PC-3 (cell line): Measurements from ENCODE around the gene FRMD5.

Source experiments
- EZH2 ChIP-seq: fragments of 300-600 bp; sonication (generic); IDR thresholded peaks from one replicate; pipeline ENCODE4 v1.6.1; 2017; ENCODE audit warnings: antibody characterized with exemption, mild to moderate bottlenecking, low read length; ENCODE audit not compliant: unreplicated experiment
- EZH2phosphoT487 ChIP-seq: fragments of 300-600 bp; sonication (generic); IDR thresholded peaks from 2 replicates; pipeline ENCODE4 v1.6.1; 2018; ENCODE audit warnings: mild to moderate bottlenecking, antibody characterized with exemption, low read length, borderline replicate concordance
- TF ChIP-seq, protein P1 (sequence below): fragments of 300-600 bp; sonication (generic); conservative IDR thresholded peaks from 2 replicates; pipeline ENCODE4 v1.5.1; 2017; ENCODE audit warnings: antibody characterized with exemption, low read depth, mild to moderate bottlenecking, low read length

DNA sequence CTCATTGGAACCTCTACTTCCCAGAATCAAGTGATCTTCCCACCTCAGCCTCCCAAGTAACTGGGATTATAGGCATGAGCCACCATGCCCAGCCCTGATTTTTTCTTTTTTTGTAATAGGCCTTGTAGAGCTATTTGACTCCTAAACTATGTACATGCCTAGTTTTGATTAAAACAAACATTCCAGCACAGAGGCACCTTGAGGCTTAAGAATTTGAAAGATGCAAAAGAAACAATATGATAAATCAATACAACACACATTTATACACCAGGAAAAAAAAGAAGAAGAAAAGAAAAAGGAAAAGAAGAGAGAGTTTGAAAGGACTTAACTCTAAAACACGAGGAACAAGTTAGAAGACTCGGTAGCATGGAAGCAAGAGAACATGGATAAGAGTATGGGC lies 13.9 kb upstream of the FRMD5 start:
- TF ChIP-seq, protein P1, sequence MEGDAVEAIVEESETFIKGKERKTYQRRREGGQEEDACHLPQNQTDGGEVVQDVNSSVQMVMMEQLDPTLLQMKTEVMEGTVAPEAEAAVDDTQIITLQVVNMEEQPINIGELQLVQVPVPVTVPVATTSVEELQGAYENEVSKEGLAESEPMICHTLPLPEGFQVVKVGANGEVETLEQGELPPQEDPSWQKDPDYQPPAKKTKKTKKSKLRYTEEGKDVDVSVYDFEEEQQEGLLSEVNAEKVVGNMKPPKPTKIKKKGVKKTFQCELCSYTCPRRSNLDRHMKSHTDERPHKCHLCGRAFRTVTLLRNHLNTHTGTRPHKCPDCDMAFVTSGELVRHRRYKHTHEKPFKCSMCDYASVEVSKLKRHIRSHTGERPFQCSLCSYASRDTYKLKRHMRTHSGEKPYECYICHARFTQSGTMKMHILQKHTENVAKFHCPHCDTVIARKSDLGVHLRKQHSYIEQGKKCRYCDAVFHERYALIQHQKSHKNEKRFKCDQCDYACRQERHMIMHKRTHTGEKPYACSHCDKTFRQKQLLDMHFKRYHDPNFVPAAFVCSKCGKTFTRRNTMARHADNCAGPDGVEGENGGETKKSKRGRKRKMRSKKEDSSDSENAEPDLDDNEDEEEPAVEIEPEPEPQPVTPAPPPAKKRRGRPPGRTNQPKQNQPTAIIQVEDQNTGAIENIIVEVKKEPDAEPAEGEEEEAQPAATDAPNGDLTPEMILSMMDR, result no peak
- TF ChIP-seq EZH2, result no peak
- no peak for TF ChIP-seq EZH2phosphoT487
